ENCODE data around the gene UNC45A. TPM values are rescaled to one million over a fixed set of nuclear protein-coding genes. Genes with fewer than 3 reads are reported as not detected.

The UNC45A gene
- total and polyA plus RNA-seq, 2 of the 13 experiments (the other 11 are each of a cell fraction or from before 2014, with no cell fraction given): 33.8 to 39.7 TPM

DNA sequence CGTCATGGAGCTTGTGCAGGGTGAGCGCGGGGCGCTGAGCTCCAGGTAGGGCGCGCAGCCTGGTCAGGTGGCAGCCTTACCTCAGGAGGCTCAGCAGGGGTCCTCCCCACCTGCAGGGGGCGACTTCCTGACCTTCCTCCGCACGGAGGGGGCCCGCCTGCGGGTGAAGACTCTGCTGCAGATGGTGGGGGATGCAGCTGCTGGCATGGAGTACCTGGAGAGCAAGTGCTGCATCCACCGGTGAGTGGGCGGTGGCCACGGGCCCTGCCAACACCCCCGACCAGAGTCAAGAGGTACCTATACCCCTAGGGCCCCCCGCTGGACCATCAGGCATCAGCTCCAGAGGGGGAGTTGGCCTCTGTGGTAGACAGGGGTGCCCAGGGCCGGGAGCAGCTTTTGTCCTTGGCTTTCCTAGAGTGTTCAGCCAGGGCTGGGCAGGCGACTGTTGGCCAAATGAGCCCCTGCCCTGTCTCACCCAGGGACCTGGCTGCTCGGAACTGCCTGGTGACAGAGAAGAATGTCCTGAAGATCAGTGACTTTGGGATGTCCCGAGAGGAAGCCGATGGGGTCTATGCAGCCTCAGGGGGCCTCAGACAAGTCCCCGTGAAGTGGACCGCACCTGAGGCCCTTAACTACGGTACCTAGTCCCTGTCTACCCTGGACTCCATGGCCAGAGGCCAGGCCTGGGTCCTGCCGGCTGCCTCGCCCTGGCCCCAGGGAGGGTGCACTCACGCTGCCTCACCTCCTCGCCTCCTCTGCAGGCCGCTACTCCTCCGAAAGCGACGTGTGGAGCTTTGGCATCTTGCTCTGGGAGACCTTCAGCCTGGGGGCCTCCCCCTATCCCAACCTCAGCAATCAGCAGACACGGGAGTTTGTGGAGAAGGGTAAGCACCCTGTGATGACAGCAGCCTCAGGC, 41.7 kb upstream of the UNC45A start (continued):
- TF ChIP-seq, protein P1, sequence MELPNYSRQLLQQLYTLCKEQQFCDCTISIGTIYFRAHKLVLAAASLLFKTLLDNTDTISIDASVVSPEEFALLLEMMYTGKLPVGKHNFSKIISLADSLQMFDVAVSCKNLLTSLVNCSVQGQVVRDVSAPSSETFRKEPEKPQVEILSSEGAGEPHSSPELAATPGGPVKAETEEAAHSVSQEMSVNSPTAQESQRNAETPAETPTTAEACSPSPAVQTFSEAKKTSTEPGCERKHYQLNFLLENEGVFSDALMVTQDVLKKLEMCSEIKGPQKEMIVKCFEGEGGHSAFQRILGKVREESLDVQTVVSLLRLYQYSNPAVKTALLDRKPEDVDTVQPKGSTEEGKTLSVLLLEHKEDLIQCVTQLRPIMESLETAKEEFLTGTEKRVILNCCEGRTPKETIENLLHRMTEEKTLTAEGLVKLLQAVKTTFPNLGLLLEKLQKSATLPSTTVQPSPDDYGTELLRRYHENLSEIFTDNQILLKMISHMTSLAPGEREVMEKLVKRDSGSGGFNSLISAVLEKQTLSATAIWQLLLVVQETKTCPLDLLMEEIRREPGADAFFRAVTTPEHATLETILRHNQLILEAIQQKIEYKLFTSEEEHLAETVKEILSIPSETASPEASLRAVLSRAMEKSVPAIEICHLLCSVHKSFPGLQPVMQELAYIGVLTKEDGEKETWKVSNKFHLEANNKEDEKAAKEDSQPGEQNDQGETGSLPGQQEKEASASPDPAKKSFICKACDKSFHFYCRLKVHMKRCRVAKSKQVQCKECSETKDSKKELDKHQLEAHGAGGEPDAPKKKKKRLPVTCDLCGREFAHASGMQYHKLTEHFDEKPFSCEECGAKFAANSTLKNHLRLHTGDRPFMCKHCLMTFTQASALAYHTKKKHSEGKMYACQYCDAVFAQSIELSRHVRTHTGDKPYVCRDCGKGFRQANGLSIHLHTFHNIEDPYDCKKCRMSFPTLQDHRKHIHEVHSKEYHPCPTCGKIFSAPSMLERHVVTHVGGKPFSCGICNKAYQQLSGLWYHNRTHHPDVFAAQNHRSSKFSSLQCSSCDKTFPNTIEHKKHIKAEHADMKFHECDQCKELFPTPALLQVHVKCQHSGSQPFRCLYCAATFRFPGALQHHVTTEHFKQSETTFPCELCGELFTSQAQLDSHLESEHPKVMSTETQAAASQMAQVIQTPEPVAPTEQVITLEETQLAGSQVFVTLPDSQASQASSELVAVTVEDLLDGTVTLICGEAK (IDR thresholded peaks at IDR 0.05): no peak
- TF ChIP-seq, protein P1 (CRISPR knock-in tag; IDR thresholded peaks at IDR 0.05): peak; percentile 44; the same call in 1 of the 2 replicates
- 0 out of 2 replicates have a peak, but pooled peaks have one; percentile 20 for TF ChIP-seq ZSCAN21 (CRISPR knock-in tag; IDR thresholded peaks at IDR 0.05; ENCODE audit: borderline replicate concordance)
- TF ChIP-seq ZNF337 (CRISPR knock-in tag; IDR thresholded peaks at IDR 0.05; ENCODE audit: borderline replicate concordance, low read depth): no peak
- TF ChIP-seq, protein P2, sequence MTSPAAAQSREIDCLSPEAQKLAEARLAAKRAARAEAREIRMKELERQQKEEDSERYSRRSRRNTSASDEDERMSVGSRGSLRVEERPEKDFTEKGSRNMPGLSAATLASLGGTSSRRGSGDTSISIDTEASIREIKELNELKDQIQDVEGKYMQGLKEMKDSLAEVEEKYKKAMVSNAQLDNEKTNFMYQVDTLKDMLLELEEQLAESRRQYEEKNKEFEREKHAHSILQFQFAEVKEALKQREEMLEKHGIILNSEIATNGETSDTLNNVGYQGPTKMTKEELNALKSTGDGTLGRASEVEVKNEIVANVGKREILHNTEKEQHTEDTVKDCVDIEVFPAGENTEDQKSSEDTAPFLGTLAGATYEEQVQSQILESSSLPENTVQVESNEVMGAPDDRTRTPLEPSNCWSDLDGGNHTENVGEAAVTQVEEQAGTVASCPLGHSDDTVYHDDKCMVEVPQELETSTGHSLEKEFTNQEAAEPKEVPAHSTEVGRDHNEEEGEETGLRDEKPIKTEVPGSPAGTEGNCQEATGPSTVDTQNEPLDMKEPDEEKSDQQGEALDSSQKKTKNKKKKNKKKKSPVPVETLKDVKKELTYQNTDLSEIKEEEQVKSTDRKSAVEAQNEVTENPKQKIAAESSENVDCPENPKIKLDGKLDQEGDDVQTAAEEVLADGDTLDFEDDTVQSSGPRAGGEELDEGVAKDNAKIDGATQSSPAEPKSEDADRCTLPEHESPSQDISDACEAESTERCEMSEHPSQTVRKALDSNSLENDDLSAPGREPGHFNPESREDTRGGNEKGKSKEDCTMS (CRISPR knock-in tag; conservative IDR thresholded peaks at IDR 0.05): no peak
- TF ChIP-seq ZNF317 (CRISPR knock-in tag; IDR thresholded peaks at IDR 0.05): no peak
- TF ChIP-seq, protein P3, sequence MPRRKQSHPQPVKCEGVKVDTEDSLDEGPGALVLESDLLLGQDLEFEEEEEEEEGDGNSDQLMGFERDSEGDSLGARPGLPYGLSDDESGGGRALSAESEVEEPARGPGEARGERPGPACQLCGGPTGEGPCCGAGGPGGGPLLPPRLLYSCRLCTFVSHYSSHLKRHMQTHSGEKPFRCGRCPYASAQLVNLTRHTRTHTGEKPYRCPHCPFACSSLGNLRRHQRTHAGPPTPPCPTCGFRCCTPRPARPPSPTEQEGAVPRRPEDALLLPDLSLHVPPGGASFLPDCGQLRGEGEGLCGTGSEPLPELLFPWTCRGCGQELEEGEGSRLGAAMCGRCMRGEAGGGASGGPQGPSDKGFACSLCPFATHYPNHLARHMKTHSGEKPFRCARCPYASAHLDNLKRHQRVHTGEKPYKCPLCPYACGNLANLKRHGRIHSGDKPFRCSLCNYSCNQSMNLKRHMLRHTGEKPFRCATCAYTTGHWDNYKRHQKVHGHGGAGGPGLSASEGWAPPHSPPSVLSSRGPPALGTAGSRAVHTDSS (CRISPR knock-in tag; conservative IDR thresholded peaks at IDR 0.05): 0 out of 2 replicates have a peak, but pooled peaks have one; percentile 35
- peak; percentile 50; the same call in 1 of the 2 replicates for TF ChIP-seq HDAC1 (CRISPR knock-in tag; IDR thresholded peaks at IDR 0.05)
- TF ChIP-seq, protein P4, sequence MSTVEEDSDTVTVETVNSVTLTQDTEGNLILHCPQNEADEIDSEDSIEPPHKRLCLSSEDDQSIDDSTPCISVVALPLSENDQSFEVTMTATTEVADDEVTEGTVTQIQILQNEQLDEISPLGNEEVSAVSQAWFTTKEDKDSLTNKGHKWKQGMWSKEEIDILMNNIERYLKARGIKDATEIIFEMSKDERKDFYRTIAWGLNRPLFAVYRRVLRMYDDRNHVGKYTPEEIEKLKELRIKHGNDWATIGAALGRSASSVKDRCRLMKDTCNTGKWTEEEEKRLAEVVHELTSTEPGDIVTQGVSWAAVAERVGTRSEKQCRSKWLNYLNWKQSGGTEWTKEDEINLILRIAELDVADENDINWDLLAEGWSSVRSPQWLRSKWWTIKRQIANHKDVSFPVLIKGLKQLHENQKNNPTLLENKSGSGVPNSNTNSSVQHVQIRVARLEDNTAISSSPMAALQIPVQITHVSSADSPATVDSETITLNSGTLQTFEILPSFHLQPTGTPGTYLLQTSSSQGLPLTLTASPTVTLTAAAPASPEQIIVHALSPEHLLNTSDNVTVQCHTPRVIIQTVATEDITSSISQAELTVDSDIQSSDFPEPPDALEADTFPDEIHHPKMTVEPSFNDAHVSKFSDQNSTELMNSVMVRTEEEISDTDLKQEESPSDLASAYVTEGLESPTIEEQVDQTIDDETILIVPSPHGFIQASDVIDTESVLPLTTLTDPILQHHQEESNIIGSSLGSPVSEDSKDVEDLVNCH (CRISPR knock-in tag; IDR thresholded peaks at IDR 0.05): no peak
- no peak for TF ChIP-seq ZNF34 (CRISPR knock-in tag; IDR thresholded peaks at IDR 0.05; ENCODE audit: borderline replicate concordance)
- 0 out of 2 replicates have a peak, but pooled peaks have one; percentile 29 for TF ChIP-seq MIER2 (CRISPR knock-in tag; IDR thresholded peaks at IDR 0.05)

All from HepG2 (cell line).